Adipocyte (in vitro differentiated cells): ENCODE data around the gene SIPA1L3.

Experiments
- DNase-seq: peaks from one replicate; pipeline ENCODE4 v3.0.0-alpha.2; 2015; ENCODE audit warnings: low read depth
- H3K27me3 ChIP-seq: replicated peaks from 2 replicates; pipeline ENCODE4 v1.7.0; 2013; ENCODE audit warnings: mild to moderate bottlenecking, low read length, moderate library complexity; ENCODE audit not compliant: control insufficient read depth, insufficient read depth
- H3K36me3 ChIP-seq: 2 replicates; pipeline ENCODE4 v1.7.0; 2013; ENCODE audit warnings: low read length, mild to moderate bottlenecking, moderate library complexity; ENCODE audit not compliant: control insufficient read depth, insufficient read depth, severe bottlenecking
- H3K4me1 ChIP-seq: 2 replicates; pipeline ENCODE4 v1.7.0; 2013; ENCODE audit warnings: mild to moderate bottlenecking, low read length, moderate library complexity; ENCODE audit not compliant: control insufficient read depth, insufficient read depth
- H3K4me3 ChIP-seq: 2 replicates; pipeline ENCODE4 v1.7.0; 2013; ENCODE audit warnings: mild to moderate bottlenecking, low read length, moderate library complexity
- H3K9ac ChIP-seq: 2 replicates; pipeline ENCODE4 v1.7.0; 2013; ENCODE audit warnings: mild to moderate bottlenecking, low read length, moderate library complexity
- H3K9me3 ChIP-seq: 2 replicates; pipeline ENCODE4 v1.7.0; 2013; ENCODE audit warnings: mild to moderate bottlenecking, low read length, moderate library complexity; ENCODE audit not compliant: control insufficient read depth

Gene SIPA1L3

GRCh38 chr19:38250821-38251563 is 344.0 kb downstream of the SIPA1L3 start:
- H3K9ac ChIP-seq: peak overlapping the region; percentile 79
- H3K36me3 ChIP-seq: no peaks in the 10 kb centered on the region
- peaks cover 43% of the 10 kb centered on the region for H3K4me1 ChIP-seq
- H3K4me3 ChIP-seq: no peak overlapping the region
- H3K27me3 ChIP-seq: no peaks in the 10 kb centered on the region
- no peak for DNase-seq
- no peaks in the 10 kb centered on the region for H3K9me3 ChIP-seq

GRCh38 chr19:38251564-38252051 is 344.6 kb downstream of the SIPA1L3 start:
- DNase-seq: peak; percentile 30
- Histone ChIP-seq H3K36me3 (no peaks in the 10 kb centered on the region), H3K4me1 (peaks cover 39% of the 10 kb centered on the region), H3K9me3 (no peaks in the 10 kb centered on the region), H3K4me3 (no peak overlapping the region), H3K9ac (peak overlapping the region; percentile 79), H3K27me3 (no peaks in the 10 kb centered on the region)

DNA sequence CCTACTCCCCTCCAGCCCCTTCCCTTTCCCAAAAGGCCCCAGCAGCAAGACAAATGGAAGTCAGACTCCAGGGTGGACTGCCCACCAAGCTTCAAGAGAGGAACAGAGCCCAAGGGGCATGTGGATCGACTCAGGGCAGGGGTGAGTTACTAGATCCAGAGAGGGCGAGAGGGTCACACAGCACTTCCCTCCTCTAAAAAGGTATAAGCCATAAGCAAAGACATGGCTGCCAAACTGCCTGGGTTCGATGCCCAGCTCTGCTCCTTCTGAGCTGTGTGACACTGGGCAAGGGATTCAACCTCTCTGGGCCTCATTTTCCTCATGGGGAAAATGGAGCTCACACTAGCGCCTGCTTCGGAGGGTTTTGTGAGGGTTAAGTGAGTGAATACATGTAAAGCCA is 345.4 kb downstream of the SIPA1L3 start:
- no peak overlapping the region for H3K4me3 ChIP-seq
- H3K4me1 ChIP-seq: peaks cover 33% of the 10 kb centered on the region
- no peak for DNase-seq
- H3K36me3 ChIP-seq: no peaks in the 10 kb centered on the region
- no peaks in the 10 kb centered on the region for H3K9me3 ChIP-seq
- peak overlapping the region; percentile 18 for H3K9ac ChIP-seq
- no peaks in the 10 kb centered on the region for H3K27me3 ChIP-seq

GRCh38 chr19:38252941-38253691 is 346.1 kb downstream of the SIPA1L3 start:
- Histone ChIP-seq H3K36me3 (no peaks in the 10 kb centered on the region), H3K9ac (peak overlapping the region; percentile 18), H3K4me3 (no peak overlapping the region), H3K27me3 (no peaks in the 10 kb centered on the region), H3K4me1 (peaks cover 26% of the 10 kb centered on the region), H3K9me3 (no peaks in the 10 kb centered on the region)
- no peak for DNase-seq

- H3K9ac ChIP-seq: no peak overlapping the region
- no peaks in the 10 kb centered on the region for H3K27me3 ChIP-seq
- no peak for DNase-seq
- peaks cover 24% of the 10 kb centered on the region for H3K4me1 ChIP-seq
- no peak overlapping the region for H3K4me3 ChIP-seq
- H3K36me3 ChIP-seq: no peaks in the 10 kb centered on the region
- no peaks in the 10 kb centered on the region for H3K9me3 ChIP-seq
Observed at GRCh38 chr19:38253788-38254187, 346.8 kb downstream of the SIPA1L3 start.

DNA sequence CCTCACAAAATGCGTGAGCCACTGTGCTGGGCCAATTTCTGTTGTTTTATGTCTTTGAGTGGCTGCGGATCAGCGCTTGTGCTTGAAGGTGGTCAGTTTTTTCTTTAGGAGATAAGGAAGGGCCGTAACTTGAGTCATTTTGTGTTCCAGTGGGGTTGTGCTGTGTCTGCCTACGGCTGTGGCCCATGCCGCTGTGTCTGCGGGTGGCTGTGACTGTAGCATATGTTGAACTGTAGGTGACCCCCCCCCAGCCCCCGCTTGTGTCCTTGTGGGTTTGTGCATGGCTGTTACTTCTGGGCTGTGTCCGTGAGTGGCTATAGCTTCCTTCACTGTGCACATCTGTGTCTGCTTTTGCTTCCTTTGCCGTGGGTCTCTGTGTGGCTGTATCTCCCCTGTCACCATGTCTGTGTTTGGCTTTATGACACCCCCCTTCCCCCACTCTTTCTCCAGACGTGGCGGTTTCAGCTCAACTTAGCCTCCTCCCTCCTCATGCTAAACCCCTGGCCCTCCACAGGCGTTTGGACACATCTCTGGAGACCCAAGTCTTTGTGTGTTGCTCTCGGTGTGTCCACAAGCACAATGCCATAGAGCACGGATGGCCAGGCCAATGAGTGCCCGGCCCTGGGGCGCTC is 348.5 kb downstream of the SIPA1L3 start:
- no peaks in the 10 kb centered on the region for H3K36me3 ChIP-seq
- peak overlapping the region; percentile 62 for H3K9ac ChIP-seq
- H3K4me3 ChIP-seq: peak overlapping the region; percentile 61
- DNase-seq: no peak
- no peaks in the 10 kb centered on the region for H3K27me3 ChIP-seq
- H3K9me3 ChIP-seq: no peaks in the 10 kb centered on the region
- peaks cover 23% of the 10 kb centered on the region for H3K4me1 ChIP-seq
